ENCODE measurements around the gene HOXC6.

The HOXC6 gene

GRCh38 chr12:53983568-53983949, 44.7 kb upstream of the HOXC6 start:
- Histone ChIP-seq H3K27ac (ENCODE audit: low read length, poor library complexity, severe bottlenecking) (no peak overlapping the region), H3K79me1 (replicated peaks; ENCODE audit: low read length, poor library complexity, severe bottlenecking) (peaks cover 2% of the 10 kb centered on the region), H3K23ac (ENCODE audit: low read length in 2 of 2) (no peak overlapping the region), H3K27me3 (ENCODE audit: control insufficient read depth in 1 of 2, insufficient read depth in 1 of 2, low read length in 2 of 2) (peaks cover 12 to 55% of the 10 kb centered on the region in 2 experiments), H3K36me3 (ENCODE audit: control insufficient read depth in 1 of 2, insufficient read depth in 2 of 2, low read depth in 1 of 2, low read length in 2 of 2) (no peaks in the 10 kb centered on the region), H3K4me2 (ENCODE audit: low read length, poor library complexity, severe bottlenecking) (peak overlapping the region; percentile 25), H2AK5ac (ENCODE audit: low read length, severe bottlenecking) (no peak overlapping the region), H2BK5ac (ENCODE audit: low read depth, low read length, poor library complexity, severe bottlenecking) (no peak overlapping the region), H3K18ac (ENCODE audit: low read depth in 1 of 2, low read length in 2 of 2) (no peak overlapping the region), H2AFZ (ENCODE audit: low read depth, low read length) (no peak overlapping the region), H3K4me1 (ENCODE audit: control insufficient read depth, insufficient read depth, low read depth, low read length) (peaks cover 17% of the 10 kb centered on the region), H3K9me3 (ENCODE audit: control insufficient read depth, low read length) (no peaks in the 10 kb centered on the region), H3K4me3 (ENCODE audit: insufficient read depth in 1 of 2, low read depth in 1 of 2, low read length in 2 of 2) (peak overlapping the region in 1 of 2 experiments; percentile 36), H3K9ac (ENCODE audit: low read length) (peak overlapping the region; percentile 81), H3K4ac (ENCODE audit: low read depth in 1 of 2, low read length in 2 of 2) (no peak overlapping the region), H2BK12ac (ENCODE audit: low read length in 2 of 2) (no peak overlapping the region), H4K91ac (ENCODE audit: low read length) (no peak overlapping the region), H2BK120ac (ENCODE audit: low read depth, low read length) (no peak overlapping the region), H4K8ac (ENCODE audit: low read length) (no peak overlapping the region), H2BK15ac (ENCODE audit: low read depth, poor library complexity, severe bottlenecking) (no peak overlapping the region), H3K14ac (ENCODE audit: low read length in 2 of 2) (no peak overlapping the region)
- DNase-seq: no peak
- 10% methylated on average over 13 of the region's 17 CpGs for WGBS

GRCh38 chr12:53983950-53984572, 44.2 kb upstream of the HOXC6 start:
- no peaks in the 10 kb centered on the region for H3K9me3 ChIP-seq (ENCODE audit: control insufficient read depth, low read length)
- peaks cover 7 to 50% of the 10 kb centered on the region in 2 experiments for H3K27me3 ChIP-seq (ENCODE audit: control insufficient read depth in 1 of 2, insufficient read depth in 1 of 2, low read length in 2 of 2)
- H3K4me3 ChIP-seq (ENCODE audit: insufficient read depth in 1 of 2, low read depth in 1 of 2, low read length in 2 of 2): peak overlapping the region in 1 of 2 experiments; percentile 36
- H4K91ac ChIP-seq (ENCODE audit: low read length): no peak overlapping the region
- WGBS: 16% methylated on average over 23 of the region's 30 CpGs
- H3K27ac ChIP-seq (ENCODE audit: low read length, poor library complexity, severe bottlenecking): no peak overlapping the region
- H3K79me1 ChIP-seq (replicated peaks; ENCODE audit: low read length, poor library complexity, severe bottlenecking): peaks cover 4% of the 10 kb centered on the region
- H3K18ac ChIP-seq (ENCODE audit: low read depth in 1 of 2, low read length in 2 of 2): no peak overlapping the region
- H4K8ac ChIP-seq (ENCODE audit: low read length): no peak overlapping the region
- no peak overlapping the region for H3K14ac ChIP-seq (ENCODE audit: low read length in 2 of 2)
- H2BK120ac ChIP-seq (ENCODE audit: low read depth, low read length): no peak overlapping the region
- H2AFZ ChIP-seq (ENCODE audit: low read depth, low read length): no peak overlapping the region
- no peak overlapping the region for H3K4ac ChIP-seq (ENCODE audit: low read depth in 1 of 2, low read length in 2 of 2)
- peak overlapping the region; percentile 81 for H3K4me2 ChIP-seq (ENCODE audit: low read length, poor library complexity, severe bottlenecking)
- peak overlapping the region in 1 of 2 experiments; percentile 32 for H3K23ac ChIP-seq (ENCODE audit: low read length in 2 of 2)
- H2BK15ac ChIP-seq (ENCODE audit: low read depth, poor library complexity, severe bottlenecking): no peak overlapping the region
- no peaks in the 10 kb centered on the region for H3K36me3 ChIP-seq (ENCODE audit: control insufficient read depth in 1 of 2, insufficient read depth in 2 of 2, low read depth in 1 of 2, low read length in 2 of 2)
- H2BK5ac ChIP-seq (ENCODE audit: low read depth, low read length, poor library complexity, severe bottlenecking): peak overlapping the region; percentile 58
- no peak overlapping the region for H2AK5ac ChIP-seq (ENCODE audit: low read length, severe bottlenecking)
- no peak for DNase-seq
- no peak overlapping the region for H2BK12ac ChIP-seq (ENCODE audit: low read length in 2 of 2)
- peaks cover 21% of the 10 kb centered on the region for H3K4me1 ChIP-seq (ENCODE audit: control insufficient read depth, insufficient read depth, low read depth, low read length)
- peak overlapping the region; percentile 81 for H3K9ac ChIP-seq (ENCODE audit: low read length)

GRCh38 chr12:53984901-53985691, 43.1 kb upstream of the HOXC6 start, which contains the start of gene HOXC10:
Gene HOXC10 (plus strand): TSS chr12:53985146. CDS start chr12:53985260, 114 bp downstream.
- peaks cover 24% of the 10 kb centered on the region for H3K4me1 ChIP-seq (ENCODE audit: control insufficient read depth, insufficient read depth, low read depth, low read length)
- H3K18ac ChIP-seq (ENCODE audit: low read depth in 1 of 2, low read length in 2 of 2): peak within 1 kb of the TSS in 1 of 2 experiments; percentile 55
- no peaks in the 10 kb centered on the region for H3K9me3 ChIP-seq (ENCODE audit: control insufficient read depth, low read length)
- no peak within 1 kb of the TSS for H3K14ac ChIP-seq (ENCODE audit: low read length in 2 of 2)
- peak within 1 kb of the TSS in 1 of 2 experiments; percentile 94 for H3K23ac ChIP-seq (ENCODE audit: low read length in 2 of 2)
- peak within 1 kb of the TSS; percentile 58 for H2BK5ac ChIP-seq (ENCODE audit: low read depth, low read length, poor library complexity, severe bottlenecking)
- WGBS: 18% methylated on average over 53 of the region's 55 CpGs
- H4K8ac ChIP-seq (ENCODE audit: low read length): peak within 1 kb of the TSS; percentile 20
- peaks cover 7 to 39% of the 10 kb centered on the region in 2 experiments for H3K27me3 ChIP-seq (ENCODE audit: control insufficient read depth in 1 of 2, insufficient read depth in 1 of 2, low read length in 2 of 2)
- H2BK120ac ChIP-seq (ENCODE audit: low read depth, low read length): no peak within 1 kb of the TSS
- H3K79me1 ChIP-seq (replicated peaks; ENCODE audit: low read length, poor library complexity, severe bottlenecking): peaks cover 4% of the 10 kb centered on the region
- no peak within 1 kb of the TSS for H2AK5ac ChIP-seq (ENCODE audit: low read length, severe bottlenecking)
- peak within 1 kb of the TSS; percentile 3 for H3K27ac ChIP-seq (ENCODE audit: low read length, poor library complexity, severe bottlenecking)
- peak within 1 kb of the TSS; percentile 81 for H3K4me2 ChIP-seq (ENCODE audit: low read length, poor library complexity, severe bottlenecking)
- H3K4ac ChIP-seq (ENCODE audit: low read depth in 1 of 2, low read length in 2 of 2): no peak within 1 kb of the TSS
- H2BK15ac ChIP-seq (ENCODE audit: low read depth, poor library complexity, severe bottlenecking): no peak within 1 kb of the TSS
- peak within 1 kb of the TSS; percentile 73 to 92 for H3K4me3 ChIP-seq (ENCODE audit: insufficient read depth in 1 of 2, low read depth in 1 of 2, low read length in 2 of 2)
- H2AFZ ChIP-seq (ENCODE audit: low read depth, low read length): no peak within 1 kb of the TSS
- peak within 1 kb of the TSS; percentile 98 for H3K9ac ChIP-seq (ENCODE audit: low read length)
- peak; percentile 88 for DNase-seq
- no peak within 1 kb of the TSS for H4K91ac ChIP-seq (ENCODE audit: low read length)
- H3K36me3 ChIP-seq (ENCODE audit: control insufficient read depth in 1 of 2, insufficient read depth in 2 of 2, low read depth in 1 of 2, low read length in 2 of 2): no peaks in the 10 kb centered on the region
- no peak within 1 kb of the TSS for H2BK12ac ChIP-seq (ENCODE audit: low read length in 2 of 2)

GRCh38 chr12:53985692-53985993, 42.6 kb upstream of the HOXC6 start:
- no peak overlapping the region for H3K14ac ChIP-seq (ENCODE audit: low read length in 2 of 2)
- peak overlapping the region in 1 of 2 experiments; percentile 94 for H3K23ac ChIP-seq (ENCODE audit: low read length in 2 of 2)
- H4K91ac ChIP-seq (ENCODE audit: low read length): no peak overlapping the region
- 19% methylated on average over 21 of the region's 21 CpGs for WGBS
- peak overlapping the region; percentile 81 for H3K4me2 ChIP-seq (ENCODE audit: low read length, poor library complexity, severe bottlenecking)
- H2BK5ac ChIP-seq (ENCODE audit: low read depth, low read length, poor library complexity, severe bottlenecking): peak overlapping the region; percentile 49
- H3K36me3 ChIP-seq (ENCODE audit: control insufficient read depth in 1 of 2, insufficient read depth in 2 of 2, low read depth in 1 of 2, low read length in 2 of 2): no peaks in the 10 kb centered on the region
- H4K8ac ChIP-seq (ENCODE audit: low read length): peak overlapping the region; percentile 20
- H3K4ac ChIP-seq (ENCODE audit: low read depth in 1 of 2, low read length in 2 of 2): no peak overlapping the region
- H2BK15ac ChIP-seq (ENCODE audit: low read depth, poor library complexity, severe bottlenecking): no peak overlapping the region
- peaks cover 7 to 37% of the 10 kb centered on the region in 2 experiments for H3K27me3 ChIP-seq (ENCODE audit: control insufficient read depth in 1 of 2, insufficient read depth in 1 of 2, low read length in 2 of 2)
- no peak overlapping the region for H2AFZ ChIP-seq (ENCODE audit: low read depth, low read length)
- H2BK12ac ChIP-seq (ENCODE audit: low read length in 2 of 2): no peak overlapping the region
- peak overlapping the region in 1 of 2 experiments; percentile 55 for H3K18ac ChIP-seq (ENCODE audit: low read depth in 1 of 2, low read length in 2 of 2)
- H2AK5ac ChIP-seq (ENCODE audit: low read length, severe bottlenecking): no peak overlapping the region
- H3K9ac ChIP-seq (ENCODE audit: low read length): peak overlapping the region; percentile 98
- H3K9me3 ChIP-seq (ENCODE audit: control insufficient read depth, low read length): no peaks in the 10 kb centered on the region
- no peak overlapping the region for H2BK120ac ChIP-seq (ENCODE audit: low read depth, low read length)
- H3K4me3 ChIP-seq (ENCODE audit: insufficient read depth in 1 of 2, low read depth in 1 of 2, low read length in 2 of 2): peak overlapping the region; percentile 73 to 92
- no peak for DNase-seq
- peak overlapping the region; percentile 3 for H3K27ac ChIP-seq (ENCODE audit: low read length, poor library complexity, severe bottlenecking)
- peaks cover 4% of the 10 kb centered on the region for H3K79me1 ChIP-seq (replicated peaks; ENCODE audit: low read length, poor library complexity, severe bottlenecking)
- H3K4me1 ChIP-seq (ENCODE audit: control insufficient read depth, insufficient read depth, low read depth, low read length): peaks cover 26% of the 10 kb centered on the region

Data from mesenchymal stem cell (in vitro differentiated cells and primary cell).